Adrenal gland (tissue), 5 donors: ENCODE results near the gene PKD2L2.

Source experiments
- POLR2A ChIP-seq, 2 donors: fragments of 450-650 bp; IDR thresholded peaks; one replicate each; pipeline ENCODE4 v1.6.1; 2017; ENCODE audit warnings: antibody characterized with exemption in 2 of 2, mild to moderate bottlenecking in 2 of 2, moderate library complexity in 1 of 2
- TF ChIP-seq, protein P1 (sequence below), 6 experiments: fragments of 450-650 bp in 4 of 6; fragments of 200-600 bp in 2 of 6; sonication (generic) in 1 of 6; IDR thresholded peaks; 1 replicate in 5 of 6; 2 replicates in 1 of 6; pipeline versions ENCODE4 v1.5.1 to v1.8.0; 2016 to 2021; ENCODE audit warnings: antibody characterized with exemption in 6 of 6, mild to moderate bottlenecking in 2 of 6, moderate library complexity in 1 of 6
- donor health status: DM: no; HTN: no; CAD: no.

DNA sequence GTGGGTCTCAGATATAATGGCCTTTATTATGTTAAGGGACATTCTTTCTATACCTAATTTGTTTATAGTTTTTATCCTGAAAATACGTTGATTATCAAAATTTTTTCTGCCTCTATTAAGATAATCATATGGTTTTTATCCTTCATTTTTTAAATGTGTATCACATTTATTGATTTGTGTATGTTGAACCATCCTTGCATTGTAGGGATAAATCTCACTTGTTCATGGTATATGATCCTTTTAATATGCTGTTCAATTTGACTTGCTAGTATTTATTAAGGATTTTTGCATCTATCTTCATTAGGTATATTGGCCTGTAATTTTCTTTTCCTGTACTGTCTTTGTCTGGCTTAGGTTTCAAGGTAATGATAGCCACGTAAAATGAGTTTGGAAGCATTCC lies 25.5 kb downstream of the PKD2L2 start:
- TF ChIP-seq, protein P1, sequence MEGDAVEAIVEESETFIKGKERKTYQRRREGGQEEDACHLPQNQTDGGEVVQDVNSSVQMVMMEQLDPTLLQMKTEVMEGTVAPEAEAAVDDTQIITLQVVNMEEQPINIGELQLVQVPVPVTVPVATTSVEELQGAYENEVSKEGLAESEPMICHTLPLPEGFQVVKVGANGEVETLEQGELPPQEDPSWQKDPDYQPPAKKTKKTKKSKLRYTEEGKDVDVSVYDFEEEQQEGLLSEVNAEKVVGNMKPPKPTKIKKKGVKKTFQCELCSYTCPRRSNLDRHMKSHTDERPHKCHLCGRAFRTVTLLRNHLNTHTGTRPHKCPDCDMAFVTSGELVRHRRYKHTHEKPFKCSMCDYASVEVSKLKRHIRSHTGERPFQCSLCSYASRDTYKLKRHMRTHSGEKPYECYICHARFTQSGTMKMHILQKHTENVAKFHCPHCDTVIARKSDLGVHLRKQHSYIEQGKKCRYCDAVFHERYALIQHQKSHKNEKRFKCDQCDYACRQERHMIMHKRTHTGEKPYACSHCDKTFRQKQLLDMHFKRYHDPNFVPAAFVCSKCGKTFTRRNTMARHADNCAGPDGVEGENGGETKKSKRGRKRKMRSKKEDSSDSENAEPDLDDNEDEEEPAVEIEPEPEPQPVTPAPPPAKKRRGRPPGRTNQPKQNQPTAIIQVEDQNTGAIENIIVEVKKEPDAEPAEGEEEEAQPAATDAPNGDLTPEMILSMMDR (IDR thresholded peaks at IDR 0.05), result no peak
- TF ChIP-seq POLR2A (IDR thresholded peaks at IDR 0.05), result no peak
